Measurements from ENCODE around the gene IFNA21. TPM values are rescaled to one million over a fixed set of nuclear protein-coding genes. Genes with fewer than 3 reads are reported as not detected.
"Not testable (repeated sequence)": the region's sequence is repeated elsewhere in the genome, so short reads cannot be mapped to it uniquely, and the experiment has no call there.

Gene IFNA21
- total RNA-seq = not detected

GRCh38 chr9:21166560-21166959 lies at the start of gene IFNA21:
TSS of gene IFNA21 (minus strand) at chr9:21166660. CDS start at chr9:21166612, 48 bp downstream.
- TF ChIP-seq CTCF (IDR thresholded peaks at IDR 0.05; ENCODE audit: low read depth) = not testable (repeated sequence)

- TF ChIP-seq CTCF (IDR thresholded peaks at IDR 0.05; ENCODE audit: low read depth) = no peak
Measured at GRCh38 chr9:21210311-21210710, 43.9 kb upstream of the IFNA21 start.

GRCh38 chr9:21207043-21207442 lies 40.6 kb upstream of the IFNA21 start, which contains the start of gene IFNA10:
TSS of gene IFNA10 (minus strand) at chr9:21207143. CDS start at chr9:21207097, 46 bp downstream.
- TF ChIP-seq CTCF (IDR thresholded peaks at IDR 0.05; ENCODE audit: low read depth) = not testable (repeated sequence)

- TF ChIP-seq CTCF (IDR thresholded peaks at IDR 0.05; ENCODE audit: low read depth) = no peak
Measured at GRCh38 chr9:21205204-21205603, 38.7 kb upstream of the IFNA21 start.

- not testable (repeated sequence) for TF ChIP-seq CTCF (IDR thresholded peaks at IDR 0.05; ENCODE audit: low read depth)
Measured at GRCh38 chr9:21202105-21202504, 35.6 kb upstream of the IFNA21 start, which contains the start of gene IFNA7. TSS of gene IFNA7 (minus strand) at chr9:21202205. CDS start at chr9:21202165, 40 bp downstream.

GRCh38 chr9:21187487-21187886 lies 21.0 kb upstream of the IFNA21 start, which contains the start of gene IFNA4:
TSS of gene IFNA4 (minus strand) at chr9:21187587. CDS start at chr9:21187531, 56 bp downstream.
- not testable (repeated sequence) for TF ChIP-seq CTCF (IDR thresholded peaks at IDR 0.05; ENCODE audit: low read depth)

- no peak for TF ChIP-seq CTCF (IDR thresholded peaks at IDR 0.05; ENCODE audit: low read depth)
Measured at GRCh38 chr9:21174671-21175070, 8.2 kb upstream of the IFNA21 start.

Measured in subcutaneous adipose tissue (tissue), 4 donors.